NCI-H345 (cell line): ENCODE results near the gene ME3.
A peak's percentile ranks its signal among the peaks of the same experiment; 100 is the strongest.

Experiments used
- DNase-seq: peaks from one replicate; lab custom pipeline; 2025; lab: John Stamatoyannopoulos, UW

Gene ME3

GRCh38 chr11:86487671-86488070 lies 184.7 kb downstream of the ME3 start:
- no peak for DNase-seq

GRCh38 chr11:86486261-86487030 lies 186.0 kb downstream of the ME3 start:
- no peak for DNase-seq

GRCh38 chr11:86484795-86485166 lies 187.6 kb downstream of the ME3 start:
- DNase-seq, result no peak

GRCh38 chr11:86483940-86484794 lies 188.2 kb downstream of the ME3 start:
- no peak for DNase-seq

GRCh38 chr11:86483610-86483939 lies 188.8 kb downstream of the ME3 start:
- DNase-seq, result no peak

GRCh38 chr11:86482692-86483091 lies 189.7 kb downstream of the ME3 start:
- DNase-seq, result no peak

GRCh38 chr11:86481399-86481798 lies 191.0 kb downstream of the ME3 start:
- no peak for DNase-seq

GRCh38 chr11:86478348-86478747 lies 194.1 kb downstream of the ME3 start:
- no peak for DNase-seq

GRCh38 chr11:86477495-86478155 lies 194.8 kb downstream of the ME3 start:
- DNase-seq, result no peak

- no peak for DNase-seq
These were observed 196.1 kb downstream of the ME3 start for GRCh38 chr11:86476109-86476861.

GRCh38 chr11:86475027-86475426 lies 197.4 kb downstream of the ME3 start:
- DNase-seq, result no peak

- no peak for DNase-seq
These were observed 198.2 kb downstream of the ME3 start for GRCh38 chr11:86473991-86474833.

- DNase-seq, result no peak
These were observed 202.7 kb downstream of the ME3 start for GRCh38 chr11:86469491-86470388.

GRCh38 chr11:86468169-86468568 lies 204.2 kb downstream of the ME3 start:
- DNase-seq, result no peak

- no peak for DNase-seq
These were observed 207.8 kb downstream of the ME3 start for GRCh38 chr11:86464509-86465221.

GRCh38 chr11:86463955-86464354 lies 208.5 kb downstream of the ME3 start:
- DNase-seq, result no peak

GRCh38 chr11:86463120-86463519 lies 209.3 kb downstream of the ME3 start:
- DNase-seq, result peak; percentile 21

GRCh38 chr11:86461892-86462291 lies 210.5 kb downstream of the ME3 start:
- DNase-seq, result no peak
